ENCODE data around the gene CPVL.

GRCh38 chr7:29149036-29149435 is 2.7 kb upstream of the CPVL start:
- no peak for TF ChIP-seq EZH2 (IDR thresholded peaks at IDR 0.05; ENCODE audit: borderline replicate concordance, low read depth, low read length, poor library complexity, severe bottlenecking)
- TF ChIP-seq CTCF (conservative IDR thresholded peaks at IDR 0.05; ENCODE audit: low read depth, low read length) = no peak
